Naive B cell (primary cell): ENCODE results near the gene WDHD1. TPM values are rescaled to one million over a fixed set of nuclear protein-coding genes. Genes with fewer than 3 reads are reported as not detected.
A peak's percentile ranks its signal among the peaks of the same experiment; 100 is the strongest.
"Not testable (repeated sequence)": the region's sequence is repeated elsewhere in the genome, so short reads cannot be mapped to it uniquely, and the experiment has no call there.

ENCODE experiments used
- ATAC-seq, 2 donors: fragments of 150-1000 bp; cut with Tn5 transposase; 2 replicates each; pipeline ENCODE4 v1.10.0; 2021; ENCODE audit warnings: low read depth in 2 of 2, mild to moderate bottlenecking in 2 of 2, moderate library complexity in 2 of 2
- DNase-seq: peaks from one replicate; pipeline ENCODE4 v3.0.0; 2022
- H3K27ac Mint-ChIP-seq, 6 donors: one replicate each; pipeline ENCODE4 v1.8.0; 2020 to 2022; ENCODE audit warnings: mild to moderate bottlenecking in 6 of 6, mixed read lengths in 6 of 6, moderate library complexity in 5 of 6, inconsistent platforms in 2 of 6
- H3K27me3 Mint-ChIP-seq, 3 donors: one replicate each; pipeline ENCODE4 v1.8.0; 2021 to 2022; ENCODE audit warnings: mixed read lengths in 3 of 3, mild to moderate bottlenecking in 1 of 3
- H3K36me3 Mint-ChIP-seq, 2 donors: one replicate each; pipeline ENCODE4 v1.8.0; 2020 to 2022; ENCODE audit warnings: mixed read lengths in 2 of 2, inconsistent platforms in 1 of 2, mild to moderate bottlenecking in 1 of 2
- H3K4me1 Mint-ChIP-seq, 3 donors: one replicate each; pipeline ENCODE4 v1.8.0; 2020 to 2022; ENCODE audit warnings: mixed read lengths in 3 of 3, inconsistent platforms in 1 of 3, mild to moderate bottlenecking in 1 of 3, moderate library complexity in 1 of 3
- H3K4me3 Mint-ChIP-seq, 8 donors: one replicate each; pipeline ENCODE4 v1.8.0; 2020 to 2022; ENCODE audit warnings: mild to moderate bottlenecking in 8 of 8, mixed read lengths in 8 of 8, moderate library complexity in 8 of 8, inconsistent platforms in 2 of 8
- H3K9me3 Mint-ChIP-seq, 7 donors: one replicate each; pipeline ENCODE4 v1.8.0; 2020 to 2022; ENCODE audit warnings: mixed read lengths in 7 of 7, mild to moderate bottlenecking in 5 of 7, inconsistent platforms in 2 of 7, moderate library complexity in 1 of 7
- polyA plus RNA-seq, 6 donors: library from polyadenylated mRNA; unstranded; fragments of 300-500 nt; fragmentation: Illumina TruSeq; gene quantifications; one replicate each; pipeline ENCODE4 v1.2.3, GENCODE V29; 2021; ENCODE audit warnings: low read depth in 6 of 6

Gene WDHD1
- polyA plus RNA-seq: 1 to 10 TPM in 5 of 6 donors, not detected in 1; 2.5 to 5.4 (median 3.1) TPM

- Mint-ChIP-seq H3K36me3 (no peaks in the 10 kb centered on the region), H3K9me3 (no peaks in the 10 kb centered on the region), H3K27me3 (no peaks in the 10 kb centered on the region), H3K27ac (peak within 1 kb of the TSS; percentile 92 to 98 (median 96)), H3K4me3 (peak within 1 kb of the TSS; percentile 90 to 97 (median 94)), H3K4me1 (peaks cover 30 to 39% (median 35%) of the 10 kb centered on the region in 3 donors)
- peak; percentile 86 to 89 for ATAC-seq
- DNase-seq: peak; percentile 97
These were observed at the start of gene WDHD1, which contains the start of gene SOCS4 for GRCh38 chr14:55026793-55027561. TSS of gene WDHD1 (minus strand) at chr14:55027099. CDS start at chr14:55026787, 312 bp downstream. TSS of gene SOCS4 (plus strand) at chr14:55027236. CDS start at chr14:55043042, 15,806 bp downstream.

- ATAC-seq (no peak), DNase-seq (no peak)
- Mint-ChIP-seq H3K36me3 (peaks cover 0 to 4% of the 10 kb centered on the region in 2 donors), H3K27ac (peak overlapping the region in 1 of 6 donors; percentile 74), H3K4me3 (peak overlapping the region in 1 of 8 donors; percentile 38), H3K9me3 (no peaks in the 10 kb centered on the region), H3K27me3 (no peaks in the 10 kb centered on the region), H3K4me1 (peaks cover 34 to 48% (median 37%) of the 10 kb centered on the region in 3 donors)
These were observed 48.8 kb upstream of the WDHD1 start for GRCh38 chr14:55075628-55076175.

GRCh38 chr14:55074662-55075061 lies 47.8 kb upstream of the WDHD1 start:
- no peaks in the 10 kb centered on the region for H3K27me3 Mint-ChIP-seq
- peak overlapping the region in 7 of 8 donors; percentile 5 to 76 (median 47) for H3K4me3 Mint-ChIP-seq
- no peak for ATAC-seq
- peaks cover 35 to 53% (median 38%) of the 10 kb centered on the region in 3 donors for H3K4me1 Mint-ChIP-seq
- peaks cover 0 to 5% of the 10 kb centered on the region in 2 donors for H3K36me3 Mint-ChIP-seq
- peak overlapping the region; percentile 63 to 99 (median 92) for H3K27ac Mint-ChIP-seq
- no peaks in the 10 kb centered on the region for H3K9me3 Mint-ChIP-seq
- no peak for DNase-seq

GRCh38 chr14:55073856-55074255 lies 47.0 kb upstream of the WDHD1 start:
- ATAC-seq (no peak), DNase-seq (no peak)
- Mint-ChIP-seq H3K36me3 (peaks cover 0 to 5% of the 10 kb centered on the region in 2 donors), H3K9me3 (no peaks in the 10 kb centered on the region), H3K27me3 (no peaks in the 10 kb centered on the region), H3K4me1 (peaks cover 35 to 53% (median 38%) of the 10 kb centered on the region in 3 donors), H3K27ac (peak overlapping the region; percentile 63 to 99 (median 88)), H3K4me3 (peak overlapping the region in 1 of 8 donors; percentile 47)

DNA sequence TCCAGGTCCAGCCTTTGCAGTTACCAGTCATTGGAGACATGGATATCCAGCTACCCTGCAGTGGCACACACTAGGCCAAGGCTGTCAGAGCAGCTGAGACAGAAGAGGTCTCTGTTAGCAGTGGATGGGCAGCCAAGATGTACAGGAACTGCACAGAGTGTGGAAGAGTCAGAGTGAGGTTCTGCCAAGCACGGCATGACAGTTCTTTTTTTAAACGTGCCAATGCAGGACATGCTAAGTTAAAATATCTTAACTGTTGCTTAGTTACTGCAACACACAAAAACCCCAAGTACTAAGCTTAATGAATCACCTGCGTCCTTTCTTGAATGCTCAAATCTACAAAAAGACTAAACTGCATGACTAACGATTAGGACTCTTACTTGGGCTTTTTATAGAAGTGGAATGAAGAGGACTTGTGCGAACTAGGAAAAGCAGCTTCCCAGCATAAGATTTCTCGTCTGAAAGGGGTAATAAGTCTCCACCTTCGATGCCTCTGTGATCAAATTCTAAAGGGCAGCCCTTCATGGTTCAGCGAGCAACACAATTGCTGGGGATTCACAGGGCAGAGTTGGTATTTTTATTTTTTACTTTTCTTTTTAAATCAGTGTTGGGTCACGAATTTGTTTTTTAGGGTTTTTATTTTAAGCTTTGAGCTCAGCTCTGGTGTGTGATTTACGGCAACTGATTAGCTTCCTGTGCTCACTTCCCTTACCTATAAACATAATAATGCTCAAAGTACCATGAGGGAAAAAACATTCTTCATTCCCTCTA lies 45.2 kb upstream of the WDHD1 start:
- peaks cover 0 to 5% of the 10 kb centered on the region in 2 donors for H3K36me3 Mint-ChIP-seq
- peak overlapping the region; percentile 65 to 92 (median 82) for H3K4me3 Mint-ChIP-seq
- H3K4me1 Mint-ChIP-seq: peaks cover 38 to 62% (median 39%) of the 10 kb centered on the region in 3 donors
- ATAC-seq (peak; percentile 73 to 74), DNase-seq (peak; percentile 72)
- no peaks in the 10 kb centered on the region for H3K27me3 Mint-ChIP-seq
- peak overlapping the region; percentile 96 to 100 (median 98) for H3K27ac Mint-ChIP-seq
- H3K9me3 Mint-ChIP-seq: no peaks in the 10 kb centered on the region

DNA sequence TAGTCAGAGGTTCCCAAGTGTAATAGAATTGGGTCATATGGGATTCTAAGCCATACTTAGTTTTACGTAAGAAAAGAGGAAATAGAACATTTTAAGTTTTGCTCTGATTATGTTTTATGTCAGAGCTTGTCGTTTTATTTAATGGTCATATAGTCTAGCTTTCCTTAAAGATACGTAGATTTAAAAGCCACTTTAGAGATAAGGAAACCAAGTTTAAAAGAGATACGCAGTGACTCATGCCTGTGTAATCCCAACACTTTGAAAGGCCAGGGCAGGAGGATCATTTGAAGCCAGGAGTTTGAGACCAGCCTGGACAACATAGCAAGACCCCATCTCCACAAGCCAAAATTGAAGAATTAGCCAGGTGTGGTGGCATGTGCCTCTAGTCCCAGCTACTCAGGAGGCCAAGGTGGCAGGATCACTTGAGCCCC lies 44.1 kb upstream of the WDHD1 start:
- peak overlapping the region; percentile 65 to 92 (median 76) for H3K4me3 Mint-ChIP-seq
- DNase-seq: no peak
- ATAC-seq: no peak

GRCh38 chr14:55066223-55066622 lies 39.3 kb upstream of the WDHD1 start:
- no peaks in the 10 kb centered on the region for H3K9me3 Mint-ChIP-seq
- no peaks in the 10 kb centered on the region for H3K27me3 Mint-ChIP-seq
- peak overlapping the region; percentile 39 to 92 (median 56) for H3K27ac Mint-ChIP-seq
- ATAC-seq: peak in 1 of 2 donors; percentile 40
- H3K36me3 Mint-ChIP-seq: peaks cover 14 to 19% of the 10 kb centered on the region in 2 donors
- peaks cover 20 to 49% (median 24%) of the 10 kb centered on the region in 3 donors for H3K4me1 Mint-ChIP-seq
- H3K4me3 Mint-ChIP-seq: peak overlapping the region in 2 of 8 donors; percentile 15 to 25
- no peak for DNase-seq

More for the DNA sequence above, 44.1 kb upstream of the WDHD1 start:
- Mint-ChIP-seq H3K27ac (peak overlapping the region; percentile 96 to 100 (median 98)), H3K36me3 (peaks cover 5 to 9% of the 10 kb centered on the region in 2 donors), H3K9me3 (no peaks in the 10 kb centered on the region), H3K4me1 (peaks cover 38 to 69% (median 42%) of the 10 kb centered on the region in 3 donors), H3K27me3 (no peaks in the 10 kb centered on the region)

GRCh38 chr14:55065411-55065810 lies 38.5 kb upstream of the WDHD1 start:
- H3K27me3 Mint-ChIP-seq: no peaks in the 10 kb centered on the region
- H3K27ac Mint-ChIP-seq: peak overlapping the region in 3 of 6 donors; percentile 24 to 80 (median 74)
- peaks cover 14 to 15% of the 10 kb centered on the region in 2 donors for H3K36me3 Mint-ChIP-seq
- DNase-seq (no peak), ATAC-seq (peak in 1 of 2 donors; percentile 35)
- H3K4me1 Mint-ChIP-seq: peaks cover 14 to 46% (median 23%) of the 10 kb centered on the region in 3 donors
- no peaks in the 10 kb centered on the region for H3K9me3 Mint-ChIP-seq
- peak overlapping the region in 1 of 8 donors; percentile 42 for H3K4me3 Mint-ChIP-seq

- ATAC-seq, H3K4me3 Mint-ChIP-seq, H3K27me3 Mint-ChIP-seq, DNase-seq, H3K9me3 Mint-ChIP-seq: not testable (repeated sequence)
- H3K27ac Mint-ChIP-seq: peak overlapping the region in 3 of 6 donors; percentile 33 to 80 (median 56)
- peaks cover 14 to 15% of the 10 kb centered on the region in 2 donors for H3K36me3 Mint-ChIP-seq
- peaks cover 14 to 46% (median 24%) of the 10 kb centered on the region in 3 donors for H3K4me1 Mint-ChIP-seq
These were observed 38.0 kb upstream of the WDHD1 start for GRCh38 chr14:55064896-55065295.

- no peaks in the 10 kb centered on the region for H3K9me3 Mint-ChIP-seq
- peak overlapping the region in 3 of 6 donors; percentile 34 to 88 (median 81) for H3K27ac Mint-ChIP-seq
- H3K36me3 Mint-ChIP-seq: peaks cover 14 to 15% of the 10 kb centered on the region in 2 donors
- no peak for DNase-seq
- H3K4me1 Mint-ChIP-seq: peaks cover 19 to 57% (median 29%) of the 10 kb centered on the region in 3 donors
- H3K4me3 Mint-ChIP-seq: no peak overlapping the region
- ATAC-seq: no peak
- no peaks in the 10 kb centered on the region for H3K27me3 Mint-ChIP-seq
These were observed 35.8 kb upstream of the WDHD1 start for GRCh38 chr14:55062517-55063351.

GRCh38 chr14:55059333-55059732 lies 32.4 kb upstream of the WDHD1 start:
- peak overlapping the region in 1 of 8 donors; percentile 41 for H3K4me3 Mint-ChIP-seq

DNA sequence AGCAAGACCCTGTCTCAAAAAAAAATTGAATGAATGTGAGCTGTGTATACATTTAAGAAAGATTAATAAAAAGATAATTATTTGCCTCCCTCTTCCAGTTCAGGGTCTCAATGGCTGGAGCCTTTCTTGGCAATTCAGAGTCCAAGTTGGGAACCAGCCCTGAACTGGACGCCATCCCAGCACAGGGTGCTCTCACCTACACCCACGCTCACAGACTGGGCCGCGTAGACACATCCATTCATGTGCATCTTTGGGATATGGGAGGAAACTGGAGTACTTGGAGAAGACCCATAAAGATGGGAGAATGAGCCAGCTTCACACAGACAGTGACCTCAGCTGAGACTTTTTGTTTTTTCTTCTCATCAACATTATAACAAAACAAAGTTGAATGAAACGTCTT lies 31.0 kb upstream of the WDHD1 start:
- Mint-ChIP-seq H3K36me3 (peaks cover 3 to 7% of the 10 kb centered on the region in 2 donors), H3K4me1 (peaks cover 27 to 63% (median 28%) of the 10 kb centered on the region in 3 donors), H3K27me3 (no peaks in the 10 kb centered on the region), H3K27ac (peak overlapping the region in 1 of 6 donors; percentile 47), H3K9me3 (no peaks in the 10 kb centered on the region), H3K4me3 (no peak overlapping the region)
- ATAC-seq: no peak
- no peak for DNase-seq

More at GRCh38 chr14:55059333-55059732, 32.4 kb upstream of the WDHD1 start:
- Mint-ChIP-seq H3K36me3 (peaks cover 9 to 13% of the 10 kb centered on the region in 2 donors), H3K27me3 (no peaks in the 10 kb centered on the region), H3K4me1 (peaks cover 19 to 57% (median 20%) of the 10 kb centered on the region in 3 donors), H3K27ac (peak overlapping the region in 3 of 6 donors; percentile 24 to 82 (median 59)), H3K9me3 (no peaks in the 10 kb centered on the region)
- ATAC-seq (no peak), DNase-seq (no peak)
